GM19043 (cell line): ENCODE data around the gene GDAP1L1.
"Not testable (repeated sequence)": the region's sequence is repeated elsewhere in the genome, so short reads cannot be mapped to it uniquely, and the experiment has no call there.

Experiments
- ATAC-seq: cut with Tn5 transposase; IDR thresholded peaks from one replicate; pipeline ENCODE4 v1.9.1; 2021; ENCODE audit warnings: low read depth; ENCODE audit not compliant: unreplicated experiment

The GDAP1L1 gene

DNA sequence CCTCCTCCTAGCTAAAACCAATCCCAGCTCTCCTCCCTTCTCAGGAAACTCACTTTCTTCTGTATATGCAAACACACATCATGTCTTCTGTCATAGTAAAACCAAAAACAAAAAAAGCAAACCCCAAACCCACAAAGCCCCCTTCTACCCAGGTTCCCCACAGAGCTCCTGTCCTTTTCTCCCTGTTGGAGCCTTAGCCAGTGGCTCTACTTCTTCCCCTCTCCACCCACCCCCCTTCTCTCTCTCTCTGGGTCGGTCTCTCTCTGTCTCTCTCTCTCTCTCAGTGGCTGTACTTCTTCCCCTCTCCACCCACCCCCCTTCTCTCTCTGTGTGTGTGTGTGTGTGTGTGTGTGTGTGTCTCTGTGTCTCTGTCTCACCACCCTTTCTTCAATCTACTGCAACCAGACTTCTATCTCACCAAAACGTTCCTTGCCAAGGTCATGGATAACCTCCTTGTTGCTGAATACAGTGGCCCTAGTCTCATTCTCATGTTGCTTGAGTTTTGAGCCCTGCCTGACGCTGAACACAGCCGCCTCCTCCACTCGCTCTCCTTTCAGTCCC is 27.9 kb upstream of the GDAP1L1 start:
- ATAC-seq = no peak

GRCh38 chr20:44219791-44220190 is 27.3 kb upstream of the GDAP1L1 start:
- ATAC-seq = no peak

GRCh38 chr20:44221368-44221954 is 25.6 kb upstream of the GDAP1L1 start:
- no peak for ATAC-seq

- ATAC-seq = no peak
Observed at GRCh38 chr20:44222027-44222426, 25.1 kb upstream of the GDAP1L1 start.

GRCh38 chr20:44222633-44223368 is 24.3 kb upstream of the GDAP1L1 start:
- no peak for ATAC-seq

DNA sequence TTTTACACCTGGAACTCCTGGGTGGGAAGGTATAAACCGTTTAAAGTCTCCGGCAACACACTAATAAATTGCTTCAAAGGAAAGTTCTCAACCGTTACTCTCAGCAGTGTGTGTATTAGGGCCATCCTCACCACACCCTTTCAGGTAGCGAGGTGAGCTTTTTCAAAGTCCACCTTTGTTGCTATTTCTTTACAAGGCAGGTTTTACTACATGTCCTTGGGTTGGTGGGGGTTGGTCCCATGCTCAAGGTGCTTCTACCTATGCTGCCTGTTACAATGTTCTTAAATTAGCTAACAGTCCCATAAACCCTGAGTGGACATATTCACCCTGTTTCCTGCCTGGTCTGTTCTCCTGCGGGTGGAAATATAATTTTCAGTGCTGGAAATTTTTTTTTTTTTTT is 23.4 kb upstream of the GDAP1L1 start:
- no peak for ATAC-seq

- no peak for ATAC-seq
Observed at GRCh38 chr20:44224637-44225036, 22.5 kb upstream of the GDAP1L1 start.

- no peak for ATAC-seq
Observed at GRCh38 chr20:44228465-44229258, 18.4 kb upstream of the GDAP1L1 start.

- ATAC-seq = no peak
Observed at GRCh38 chr20:44231193-44231592, 15.9 kb upstream of the GDAP1L1 start.

GRCh38 chr20:44231713-44232468 is 15.2 kb upstream of the GDAP1L1 start:
- no peak for ATAC-seq

- ATAC-seq = not testable (repeated sequence)
Observed at GRCh38 chr20:44232469-44232856, 14.6 kb upstream of the GDAP1L1 start.

- no peak for ATAC-seq
Observed at GRCh38 chr20:44233436-44234016, 13.6 kb upstream of the GDAP1L1 start.

DNA sequence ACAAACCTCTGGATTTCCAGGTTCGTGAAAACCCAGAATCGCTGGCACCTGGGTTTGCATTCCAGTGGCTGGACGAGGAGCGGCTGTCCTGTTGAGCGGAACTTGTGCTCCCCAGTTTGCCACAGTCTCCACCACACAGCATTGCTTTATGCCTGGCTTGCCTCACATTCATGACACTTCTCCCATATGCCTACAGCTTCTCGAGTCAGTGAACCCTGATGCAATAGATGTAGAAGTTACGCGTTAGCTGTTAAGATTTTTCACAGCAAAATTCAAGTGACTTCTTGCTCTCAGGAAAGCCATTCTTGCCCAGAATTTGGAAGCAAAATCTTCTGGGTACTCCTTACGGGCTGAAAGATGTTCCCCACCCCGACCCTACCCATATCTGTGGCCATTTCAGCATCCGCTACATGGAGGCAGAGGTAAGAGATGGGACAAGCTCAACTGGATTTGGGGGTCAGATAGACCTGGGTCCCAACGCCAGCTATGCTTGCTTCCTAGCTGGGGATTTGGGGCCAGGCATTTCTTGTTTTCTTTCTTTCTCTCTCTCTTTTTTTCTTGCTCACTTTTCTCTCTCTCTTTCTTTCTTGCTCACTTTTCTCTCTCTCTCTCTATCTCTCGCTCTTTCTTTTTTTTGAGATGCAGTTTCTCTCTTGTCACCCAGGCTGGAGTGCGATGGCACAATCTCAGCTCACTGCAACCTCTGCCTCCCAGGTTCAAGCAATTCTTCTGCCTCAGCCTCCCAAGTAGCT is 12.4 kb upstream of the GDAP1L1 start:
- ATAC-seq = no peak

GRCh38 chr20:44235702-44236101 is 11.4 kb upstream of the GDAP1L1 start:
- ATAC-seq = no peak

GRCh38 chr20:44236840-44237239 is 10.3 kb upstream of the GDAP1L1 start:
- not testable (repeated sequence) for ATAC-seq

GRCh38 chr20:44241796-44242195 is 5.3 kb upstream of the GDAP1L1 start:
- ATAC-seq = no peak

- ATAC-seq = no peak
Observed at GRCh38 chr20:44245977-44246376, 1.1 kb upstream of the GDAP1L1 start.

DNA sequence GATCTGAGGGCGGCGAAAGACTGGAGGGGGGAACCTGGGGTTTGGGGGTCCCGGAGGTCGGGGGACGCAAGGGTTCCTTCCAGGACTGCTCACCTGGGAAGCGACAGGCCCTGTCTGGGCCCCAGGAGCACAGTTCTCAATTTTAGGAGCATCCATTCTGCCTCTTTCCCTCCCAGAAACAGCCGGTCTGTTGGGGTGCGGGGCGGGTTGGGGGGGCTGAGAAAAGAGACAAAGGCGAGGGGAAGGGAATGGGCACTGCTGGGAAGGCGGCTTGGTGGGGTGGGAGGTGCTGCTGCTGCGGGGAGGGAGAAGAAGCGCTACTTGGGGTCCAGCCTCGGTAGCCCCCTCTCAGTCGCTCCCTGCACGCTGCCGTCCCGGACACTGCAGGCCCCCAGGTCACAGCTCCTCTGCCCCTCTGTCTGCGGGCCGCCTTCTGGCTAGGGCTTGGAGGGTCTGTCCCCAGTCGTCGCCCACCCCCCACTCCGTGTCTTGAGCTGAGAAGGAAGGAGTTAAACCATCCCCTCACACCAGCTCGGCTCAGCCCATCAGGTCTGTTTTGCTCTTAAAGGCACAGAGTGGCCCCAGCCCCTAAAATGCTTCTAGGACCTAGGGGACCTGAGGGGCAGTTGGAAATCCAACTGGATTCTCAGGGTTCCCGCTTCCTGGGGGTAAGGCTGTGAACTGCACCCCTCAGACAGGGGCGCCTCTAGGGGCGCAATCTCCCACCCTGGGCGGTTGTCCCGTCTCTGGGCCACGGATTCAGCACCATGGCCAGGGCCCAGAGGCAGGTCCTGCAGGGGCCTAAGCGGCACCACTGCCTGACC is 690 bp downstream of the GDAP1L1 start:
- ATAC-seq = no peak

DNA sequence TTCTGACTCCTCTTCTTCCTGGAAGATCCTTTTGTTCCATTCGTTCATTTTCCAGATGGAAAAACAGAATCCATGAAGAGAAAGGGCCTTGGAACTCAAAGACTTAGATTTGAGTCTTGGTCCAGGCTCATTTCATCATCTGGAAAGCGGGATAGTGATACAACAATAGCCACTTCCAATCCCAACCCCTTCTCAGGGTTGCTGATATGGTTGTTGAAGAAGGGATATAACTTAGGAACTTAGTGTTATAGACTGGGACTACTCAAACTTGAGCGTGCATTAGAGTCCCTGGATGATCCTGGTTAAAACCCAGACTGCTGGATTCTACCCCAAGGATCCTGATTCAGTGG is 1.3 kb downstream of the GDAP1L1 start:
- ATAC-seq = no peak
